ENCODE data around the gene ACSL3.

- TF ChIP-seq CTCF (IDR thresholded peaks at IDR 0.05; ENCODE audit: insufficient read depth, low read length) (no peak), POLR2AphosphoS5 (IDR thresholded peaks at IDR 0.05; ENCODE audit: low read depth) (no peak), REST (IDR thresholded peaks at IDR 0.05; ENCODE audit: insufficient replicate concordance, low read depth) (no peak)
These were observed 37.5 kb upstream of the ACSL3 start for GRCh38 chr2:222823183-222823930.
